GM19463 (cell line): ENCODE results near the gene HSD3B2.

Source experiments
- ATAC-seq: cut with Tn5 transposase; IDR thresholded peaks from one replicate; pipeline ENCODE4 v1.9.1; 2021; ENCODE audit warnings: mild to moderate bottlenecking, moderate library complexity; ENCODE audit not compliant: unreplicated experiment

HSD3B2 gene

GRCh38 chr1:119453021-119453420 lies 38.1 kb downstream of the HSD3B2 start:
- ATAC-seq: no peak

- ATAC-seq: no peak
Measured at GRCh38 chr1:119462964-119463363, 48.0 kb downstream of the HSD3B2 start.

- no peak for ATAC-seq
Measured at GRCh38 chr1:119463569-119463968, 48.6 kb downstream of the HSD3B2 start.

- ATAC-seq: no peak
Measured at GRCh38 chr1:119466445-119466844, 51.5 kb downstream of the HSD3B2 start.

GRCh38 chr1:119467219-119467618 lies 52.3 kb downstream of the HSD3B2 start:
- ATAC-seq: no peak

GRCh38 chr1:119467857-119468668 lies 53.1 kb downstream of the HSD3B2 start:
- ATAC-seq: no peak

- no peak for ATAC-seq
Measured at GRCh38 chr1:119469741-119470140, 54.8 kb downstream of the HSD3B2 start.

- no peak for ATAC-seq
Measured at GRCh38 chr1:119470377-119470776, 55.4 kb downstream of the HSD3B2 start.

GRCh38 chr1:119470958-119471357 lies 56.0 kb downstream of the HSD3B2 start:
- no peak for ATAC-seq

- no peak for ATAC-seq
Measured at GRCh38 chr1:119471566-119471965, 56.6 kb downstream of the HSD3B2 start.

GRCh38 chr1:119472080-119472818 lies 57.3 kb downstream of the HSD3B2 start:
- ATAC-seq: no peak
